ENCODE measurements around the gene CNNM4.
A peak's percentile ranks its signal among the peaks of the same experiment; 100 is the strongest.

Gene CNNM4

GRCh38 chr2:96798733-96799622 lies 38.3 kb downstream of the CNNM4 start:
- no peak for DNase-seq (ENCODE audit: low spot score)
- TF ChIP-seq CTCF (IDR thresholded peaks at IDR 0.05; ENCODE audit: poor library complexity, severe bottlenecking), result no peak

GRCh38 chr2:96799623-96799935 lies 38.9 kb downstream of the CNNM4 start:
- no peak overlapping the region for H3K27ac ChIP-seq (ENCODE audit: poor library complexity, severe bottlenecking)
- H3K4me3 ChIP-seq (ENCODE audit: severe bottlenecking), result no peak overlapping the region
- H3K27me3 ChIP-seq (ENCODE audit: insufficient read depth, poor library complexity, severe bottlenecking), result no peaks in the 10 kb centered on the region
- no peak for ATAC-seq (ENCODE audit: low read depth)
- no peak for TF ChIP-seq CTCF (IDR thresholded peaks at IDR 0.05; ENCODE audit: poor library complexity, severe bottlenecking)
- DNase-seq (ENCODE audit: low spot score), result no peak
- H3K9me3 ChIP-seq (ENCODE audit: severe bottlenecking), result no peaks in the 10 kb centered on the region
- H3K4me1 ChIP-seq (ENCODE audit: insufficient read depth, poor library complexity, severe bottlenecking), result no peaks in the 10 kb centered on the region
- no peaks in the 10 kb centered on the region for H3K36me3 ChIP-seq (ENCODE audit: low read depth)

More at GRCh38 chr2:96798733-96799622, 38.3 kb downstream of the CNNM4 start:
- Histone ChIP-seq H3K27me3 (ENCODE audit: insufficient read depth, poor library complexity, severe bottlenecking) (no peaks in the 10 kb centered on the region), H3K27ac (ENCODE audit: poor library complexity, severe bottlenecking) (no peak overlapping the region), H3K4me1 (ENCODE audit: insufficient read depth, poor library complexity, severe bottlenecking) (no peaks in the 10 kb centered on the region), H3K9me3 (ENCODE audit: severe bottlenecking) (no peaks in the 10 kb centered on the region), H3K4me3 (ENCODE audit: severe bottlenecking) (no peak overlapping the region), H3K36me3 (ENCODE audit: low read depth) (no peaks in the 10 kb centered on the region)
- ATAC-seq (ENCODE audit: low read depth), result no peak

GRCh38 chr2:96800061-96801004 lies 39.6 kb downstream of the CNNM4 start:
- Histone ChIP-seq H3K27me3 (ENCODE audit: insufficient read depth, poor library complexity, severe bottlenecking) (no peaks in the 10 kb centered on the region), H3K9me3 (ENCODE audit: severe bottlenecking) (no peaks in the 10 kb centered on the region), H3K4me3 (ENCODE audit: severe bottlenecking) (no peak overlapping the region), H3K4me1 (ENCODE audit: insufficient read depth, poor library complexity, severe bottlenecking) (no peaks in the 10 kb centered on the region), H3K36me3 (ENCODE audit: low read depth) (no peaks in the 10 kb centered on the region; the same call in 1 of the 2 replicates), H3K27ac (ENCODE audit: poor library complexity, severe bottlenecking) (no peak overlapping the region)
- ATAC-seq (ENCODE audit: low read depth), result peak; percentile 50
- DNase-seq (ENCODE audit: low spot score), result no peak
- TF ChIP-seq CTCF (IDR thresholded peaks at IDR 0.05; ENCODE audit: poor library complexity, severe bottlenecking), result no peak

- ATAC-seq (ENCODE audit: low read depth), result peak; percentile 89
- H3K4me3 ChIP-seq (ENCODE audit: severe bottlenecking), result no peak overlapping the region
Measured at GRCh38 chr2:96801005-96801785, 40.5 kb downstream of the CNNM4 start.

More at GRCh38 chr2:96801005-96801785, 40.5 kb downstream of the CNNM4 start:
- Histone ChIP-seq H3K4me1 (ENCODE audit: insufficient read depth, poor library complexity, severe bottlenecking) (no peaks in the 10 kb centered on the region), H3K36me3 (ENCODE audit: low read depth) (no peaks in the 10 kb centered on the region; the same call in 1 of the 2 replicates), H3K9me3 (ENCODE audit: severe bottlenecking) (no peaks in the 10 kb centered on the region), H3K27ac (ENCODE audit: poor library complexity, severe bottlenecking) (no peak overlapping the region), H3K27me3 (ENCODE audit: insufficient read depth, poor library complexity, severe bottlenecking) (no peaks in the 10 kb centered on the region)
- DNase-seq (ENCODE audit: low spot score), result no peak
- TF ChIP-seq CTCF (IDR thresholded peaks at IDR 0.05; ENCODE audit: poor library complexity, severe bottlenecking), result peak; percentile 86

All from RWPE2 (cell line).